ENCODE results near the gene ACAN.

ACAN gene

DNA sequence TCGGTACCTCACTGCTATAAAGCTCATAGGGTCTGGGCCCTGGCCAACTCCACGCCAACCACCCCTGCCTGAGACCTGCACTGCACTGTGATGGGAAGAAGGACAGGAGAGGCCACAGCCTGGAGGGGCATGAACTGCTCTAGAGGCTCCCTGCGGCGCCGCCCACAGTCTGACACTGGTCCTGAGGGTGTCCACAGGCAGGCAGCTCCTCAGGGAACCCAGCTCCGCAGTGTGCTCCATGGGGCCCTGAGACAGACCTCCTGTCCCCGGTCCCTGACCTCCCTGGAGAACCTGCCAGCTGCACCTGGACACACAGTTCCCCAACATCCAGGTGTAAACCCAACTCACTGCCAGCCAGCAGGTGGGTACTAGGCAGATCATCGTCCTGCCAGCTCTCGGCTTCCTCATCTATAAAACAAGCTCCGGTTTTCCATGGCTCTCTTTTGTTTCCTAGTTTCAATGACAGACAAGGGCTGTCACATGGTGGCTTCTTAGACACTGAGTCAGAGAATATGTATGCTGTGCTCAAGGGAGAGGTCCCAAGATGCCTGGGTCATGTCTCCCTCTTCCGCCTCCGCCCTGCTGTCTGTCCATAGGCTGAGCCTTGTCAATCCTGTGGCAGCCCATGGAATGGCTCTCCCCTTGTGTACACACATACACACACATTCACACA, 97.2 kb downstream of the ACAN start:
- TF ChIP-seq ZNF8 (CRISPR knock-in tag; IDR thresholded peaks at IDR 0.05), result no peak
- peak; percentile 13; the same call in 1 of the 3 replicates for ATAC-seq

DNA sequence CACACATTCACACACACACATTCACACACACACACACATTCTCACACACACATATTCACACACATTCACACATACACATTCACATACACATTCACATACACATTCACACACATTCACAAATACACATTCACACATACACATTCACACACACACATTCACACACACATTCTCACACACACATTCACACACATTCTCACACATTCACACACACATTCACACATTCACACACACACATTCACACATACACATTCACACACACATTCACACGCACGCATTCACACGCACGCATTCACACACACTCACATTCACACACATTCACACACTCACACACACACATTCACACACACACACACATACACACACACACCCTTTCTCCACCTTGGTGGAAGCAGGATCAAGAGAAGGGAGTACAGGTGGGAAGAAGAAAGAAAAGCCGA, 97.8 kb downstream of the ACAN start:
- no peak for TF ChIP-seq PPARA (CRISPR knock-in tag; IDR thresholded peaks at IDR 0.05; ENCODE audit: borderline replicate concordance)
- TF ChIP-seq, protein P1, sequence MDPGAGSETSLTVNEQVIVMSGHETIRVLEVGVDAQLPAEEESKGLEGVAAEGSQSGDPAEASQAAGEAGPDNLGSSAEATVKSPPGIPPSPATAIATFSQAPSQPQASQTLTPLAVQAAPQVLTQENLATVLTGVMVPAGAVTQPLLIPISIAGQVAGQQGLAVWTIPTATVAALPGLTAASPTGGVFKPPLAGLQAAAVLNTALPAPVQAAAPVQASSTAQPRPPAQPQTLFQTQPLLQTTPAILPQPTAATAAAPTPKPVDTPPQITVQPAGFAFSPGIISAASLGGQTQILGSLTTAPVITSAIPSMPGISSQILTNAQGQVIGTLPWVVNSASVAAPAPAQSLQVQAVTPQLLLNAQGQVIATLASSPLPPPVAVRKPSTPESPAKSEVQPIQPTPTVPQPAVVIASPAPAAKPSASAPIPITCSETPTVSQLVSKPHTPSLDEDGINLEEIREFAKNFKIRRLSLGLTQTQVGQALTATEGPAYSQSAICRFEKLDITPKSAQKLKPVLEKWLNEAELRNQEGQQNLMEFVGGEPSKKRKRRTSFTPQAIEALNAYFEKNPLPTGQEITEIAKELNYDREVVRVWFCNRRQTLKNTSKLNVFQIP (CRISPR knock-in tag; IDR thresholded peaks at IDR 0.05; ENCODE audit: borderline replicate concordance, low read depth), result no peak
- TF ChIP-seq CREB5 (CRISPR knock-in tag; IDR thresholded peaks at IDR 0.05; ENCODE audit: low read depth), result no peak
- TF ChIP-seq OSR1 (CRISPR knock-in tag; IDR thresholded peaks at IDR 0.05), result no peak
- no peak for TF ChIP-seq ZFP3 (CRISPR knock-in tag; IDR thresholded peaks at IDR 0.05)
- no peak for TF ChIP-seq ISL1 (CRISPR knock-in tag; IDR thresholded peaks at IDR 0.05)
- TF ChIP-seq ZNF70 (CRISPR knock-in tag; IDR thresholded peaks at IDR 0.05), result no peak
- no peak for TF ChIP-seq ARNTL (CRISPR knock-in tag; IDR thresholded peaks at IDR 0.05; ENCODE audit: borderline replicate concordance, low read depth)
- TF ChIP-seq RARB (CRISPR knock-in tag; IDR thresholded peaks at IDR 0.05), result no peak
- TF ChIP-seq TCF4 (CRISPR knock-in tag; IDR thresholded peaks at IDR 0.05; ENCODE audit: borderline replicate concordance), result no peak
- TF ChIP-seq, protein P2, sequence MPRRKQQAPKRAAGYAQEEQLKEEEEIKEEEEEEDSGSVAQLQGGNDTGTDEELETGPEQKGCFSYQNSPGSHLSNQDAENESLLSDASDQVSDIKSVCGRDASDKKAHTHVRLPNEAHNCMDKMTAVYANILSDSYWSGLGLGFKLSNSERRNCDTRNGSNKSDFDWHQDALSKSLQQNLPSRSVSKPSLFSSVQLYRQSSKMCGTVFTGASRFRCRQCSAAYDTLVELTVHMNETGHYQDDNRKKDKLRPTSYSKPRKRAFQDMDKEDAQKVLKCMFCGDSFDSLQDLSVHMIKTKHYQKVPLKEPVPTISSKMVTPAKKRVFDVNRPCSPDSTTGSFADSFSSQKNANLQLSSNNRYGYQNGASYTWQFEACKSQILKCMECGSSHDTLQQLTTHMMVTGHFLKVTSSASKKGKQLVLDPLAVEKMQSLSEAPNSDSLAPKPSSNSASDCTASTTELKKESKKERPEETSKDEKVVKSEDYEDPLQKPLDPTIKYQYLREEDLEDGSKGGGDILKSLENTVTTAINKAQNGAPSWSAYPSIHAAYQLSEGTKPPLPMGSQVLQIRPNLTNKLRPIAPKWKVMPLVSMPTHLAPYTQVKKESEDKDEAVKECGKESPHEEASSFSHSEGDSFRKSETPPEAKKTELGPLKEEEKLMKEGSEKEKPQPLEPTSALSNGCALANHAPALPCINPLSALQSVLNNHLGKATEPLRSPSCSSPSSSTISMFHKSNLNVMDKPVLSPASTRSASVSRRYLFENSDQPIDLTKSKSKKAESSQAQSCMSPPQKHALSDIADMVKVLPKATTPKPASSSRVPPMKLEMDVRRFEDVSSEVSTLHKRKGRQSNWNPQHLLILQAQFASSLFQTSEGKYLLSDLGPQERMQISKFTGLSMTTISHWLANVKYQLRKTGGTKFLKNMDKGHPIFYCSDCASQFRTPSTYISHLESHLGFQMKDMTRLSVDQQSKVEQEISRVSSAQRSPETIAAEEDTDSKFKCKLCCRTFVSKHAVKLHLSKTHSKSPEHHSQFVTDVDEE (CRISPR knock-in tag; IDR thresholded peaks at IDR 0.05), result no peak
- TF ChIP-seq SNAI2 (CRISPR knock-in tag; IDR thresholded peaks at IDR 0.05), result no peak
- TF ChIP-seq ZNF8 (CRISPR knock-in tag; IDR thresholded peaks at IDR 0.05), result no peak
- TF ChIP-seq TOX (CRISPR knock-in tag; IDR thresholded peaks at IDR 0.05; ENCODE audit: borderline replicate concordance), result no peak
- TF ChIP-seq BACH2 (CRISPR knock-in tag; IDR thresholded peaks at IDR 0.05; ENCODE audit: borderline replicate concordance), result no peak
- no peak for TF ChIP-seq ESRRG (CRISPR knock-in tag; IDR thresholded peaks at IDR 0.05)
- TF ChIP-seq GLIS3 (CRISPR knock-in tag; IDR thresholded peaks at IDR 0.05), result no peak
- TF ChIP-seq ZNF565 (CRISPR knock-in tag; conservative IDR thresholded peaks at IDR 0.05; ENCODE audit: low read depth), result no peak
- TF ChIP-seq PATZ1 (CRISPR knock-in tag; IDR thresholded peaks at IDR 0.05; ENCODE audit: borderline replicate concordance), result no peak
- no peak for TF ChIP-seq ZFP30 (CRISPR knock-in tag; IDR thresholded peaks at IDR 0.05)
- ATAC-seq, result no peak

GRCh38 chr15:88901508-88902220, 98.4 kb downstream of the ACAN start:
- TF ChIP-seq CSDC2 (CRISPR knock-in tag; IDR thresholded peaks at IDR 0.05), result no peak
- no peak for TF ChIP-seq PPARA (CRISPR knock-in tag; IDR thresholded peaks at IDR 0.05; ENCODE audit: borderline replicate concordance)
- no peak for TF ChIP-seq BACH2 (CRISPR knock-in tag; IDR thresholded peaks at IDR 0.05; ENCODE audit: borderline replicate concordance)
- no peak for TF ChIP-seq ZNF8 (CRISPR knock-in tag; IDR thresholded peaks at IDR 0.05)
- TF ChIP-seq, protein P1 (CRISPR knock-in tag; IDR thresholded peaks at IDR 0.05; ENCODE audit: borderline replicate concordance, low read depth), result no peak
- TF ChIP-seq ZFP30 (CRISPR knock-in tag; IDR thresholded peaks at IDR 0.05), result no peak
- no peak for TF ChIP-seq ESRRG (CRISPR knock-in tag; IDR thresholded peaks at IDR 0.05)
- ATAC-seq, result no peak
